SU-DHL-6 (cell line): ENCODE measurements around the gene ZNF184.
A peak's percentile ranks its signal among the peaks of the same experiment; 100 is the strongest.

Experiments
- H2AFZ ChIP-seq: fragments of 200-600 bp; sonication (generic); 2 replicates; pipeline ENCODE4 v1.6.1; 2014; ENCODE audit warnings: low read depth, mild to moderate bottlenecking, moderate library complexity, mixed read lengths, antibody characterized with exemption, low read length; ENCODE audit not compliant: severe bottlenecking
- H3F3A ChIP-seq: fragments of 200-600 bp; shearing (Covaris generic); 2 replicates; pipeline ENCODE4 v1.6.0; 2016; ENCODE audit warnings: antibody characterized with exemption, mild to moderate bottlenecking; ENCODE audit not compliant: insufficient read depth
- H3K27ac ChIP-seq: fragments of 200-600 bp; sonication (generic); 2 replicates; pipeline ENCODE4 v1.5.1; 2016; ENCODE audit warnings: low read depth, mild to moderate bottlenecking, low read length, moderate library complexity, mixed read lengths
- H3K27me3 ChIP-seq: fragments of 200-600 bp; sonication (generic), shearing (Covaris generic); 2 replicates; pipeline ENCODE4 v1.6.0; 2014; ENCODE audit warnings: mild to moderate bottlenecking, low read length
- H3K36me3 ChIP-seq: fragments of 200-600 bp; sonication (generic); 2 replicates; pipeline ENCODE4 v1.6.1; 2014; ENCODE audit warnings: mild to moderate bottlenecking, low read length, mixed read lengths
- H3K4me2 ChIP-seq: fragments of 300-600, 200-600 bp; shearing (Covaris generic), sonication (generic); 2 replicates; pipeline ENCODE4 v1.6.0; 2014; ENCODE audit warnings: low read length, low read depth, mild to moderate bottlenecking; ENCODE audit not compliant: poor library complexity, severe bottlenecking
- H3K4me3 ChIP-seq: fragments of 200-600 bp; sonication (generic); 2 replicates; pipeline ENCODE4 v1.5.1; 2014; ENCODE audit warnings: antibody characterized with exemption, low read length, mild to moderate bottlenecking, mixed read lengths; ENCODE audit not compliant: insufficient read depth, poor library complexity, severe bottlenecking
- H3K79me2 ChIP-seq: fragments of 200-600 bp; sonication (generic); 2 replicates; pipeline ENCODE4 v1.6.1; 2014; ENCODE audit warnings: mild to moderate bottlenecking, low read length, moderate library complexity; ENCODE audit not compliant: insufficient read depth
- H3K9ac ChIP-seq: fragments of 200-600 bp; sonication (generic); 2 replicates; pipeline ENCODE4 v1.7.0; 2014; ENCODE audit warnings: mild to moderate bottlenecking, low read length
- H3K9me2 ChIP-seq: fragments of 200-600 bp; sonication (generic); replicated peaks from 2 replicates; pipeline ENCODE4 v1.6.1; 2014; ENCODE audit warnings: low read length; ENCODE audit not compliant: insufficient read depth
- H3K9me3 ChIP-seq: fragments of 200-600 bp; sonication (generic); 2 replicates; pipeline ENCODE4 v1.6.1; 2014; ENCODE audit warnings: low read length, mixed read lengths; ENCODE audit not compliant: insufficient read depth
- H4K20me1 ChIP-seq: fragments of 200-600 bp; sonication (generic); 2 replicates; pipeline ENCODE4 v1.6.1; 2014; ENCODE audit warnings: low read depth, mild to moderate bottlenecking, antibody characterized with exemption, low read length, moderate library complexity, mixed read lengths
- CTCF ChIP-seq: fragments of 200-600 bp; sonication (generic); IDR thresholded peaks from one replicate; pipeline ENCODE4 v1.5.1; 2017; ENCODE audit warnings: antibody characterized with exemption, mild to moderate bottlenecking, low read length, moderate library complexity; ENCODE audit not compliant: insufficient read depth, poor library complexity, severe bottlenecking
- EZH2phosphoT487 ChIP-seq: fragments of 200-600 bp; sonication (generic), shearing (Covaris generic); conservative IDR thresholded peaks from 2 replicates; pipeline ENCODE4 v1.6.1; 2018; ENCODE audit warnings: mild to moderate bottlenecking, antibody characterized with exemption, low read length, moderate library complexity, mixed read lengths

Gene ZNF184

GRCh38 chr6:27474672-27475071 lies 1.8 kb upstream of the ZNF184 start:
- Histone ChIP-seq H3F3A (peaks cover 48% of the 10 kb centered on the region), H2AFZ (no peak overlapping the region), H3K27me3 (no peaks in the 10 kb centered on the region), H4K20me1 (no peaks in the 10 kb centered on the region), H3K9me3 (no peaks in the 10 kb centered on the region), H3K4me3 (no peak overlapping the region), H3K79me2 (peaks cover 30% of the 10 kb centered on the region), H3K27ac (no peak overlapping the region), H3K9me2 (no peaks in the 10 kb centered on the region), H3K36me3 (peaks cover 11% of the 10 kb centered on the region), H3K4me2 (no peak overlapping the region), H3K9ac (no peak overlapping the region)
- TF ChIP-seq EZH2phosphoT487 (no peak), CTCF (no peak)

GRCh38 chr6:27474172-27474465 lies 1.2 kb upstream of the ZNF184 start:
- TF ChIP-seq CTCF (no peak), EZH2phosphoT487 (no peak)
- Histone ChIP-seq H3K4me3 (no peak overlapping the region), H4K20me1 (no peaks in the 10 kb centered on the region), H3K4me2 (no peak overlapping the region), H3K36me3 (peaks cover 14% of the 10 kb centered on the region), H3K9me3 (no peaks in the 10 kb centered on the region), H3K27ac (no peak overlapping the region), H3K27me3 (no peaks in the 10 kb centered on the region), H3K79me2 (peaks cover 35% of the 10 kb centered on the region), H3K9ac (no peak overlapping the region), H2AFZ (no peak overlapping the region), H3K9me2 (no peaks in the 10 kb centered on the region), H3F3A (peaks cover 45% of the 10 kb centered on the region)

- H3K36me3 ChIP-seq, result peaks cover 34% of the 10 kb centered on the region
- no peaks in the 10 kb centered on the region for H3K9me2 ChIP-seq
- H3K9me3 ChIP-seq, result no peaks in the 10 kb centered on the region
- no peaks in the 10 kb centered on the region for H3K27me3 ChIP-seq
- peak overlapping the region; percentile 93 for H2AFZ ChIP-seq
- H3K4me2 ChIP-seq, result peak overlapping the region; percentile 96
- H3K4me3 ChIP-seq, result peak overlapping the region; percentile 84
- peak overlapping the region; percentile 75 for H3K27ac ChIP-seq
- H3F3A ChIP-seq, result peaks cover 35% of the 10 kb centered on the region
- H4K20me1 ChIP-seq, result no peaks in the 10 kb centered on the region
- H3K79me2 ChIP-seq, result peaks cover 54% of the 10 kb centered on the region
- no peak for TF ChIP-seq CTCF
- no peak for TF ChIP-seq EZH2phosphoT487
- peak overlapping the region; percentile 80 for H3K9ac ChIP-seq
Observed at GRCh38 chr6:27472182-27472616, 706 bp downstream of the ZNF184 start.
